K562 (cell line): ENCODE measurements around the gene ERVH48-1.
"Not testable (repeated sequence)": the region's sequence is repeated elsewhere in the genome, so short reads cannot be mapped to it uniquely, and the experiment has no call there.

Experiments
- CTCF ChIP-seq, 3 experiments: IDR thresholded peaks in 2 of 3; conservative IDR thresholded peaks in 1 of 3; 2 replicates each; pipeline ENCODE4 v1.5.1; 2011 to 2012; ENCODE audit warnings: low read length in 3 of 3, mild to moderate bottlenecking in 3 of 3, control low read depth in 2 of 3, improper control_type of control experiment in 1 of 3, inconsistent platforms in 1 of 3, low read depth in 1 of 3, mixed read lengths in 1 of 3, moderate library complexity in 1 of 3; ENCODE audit not compliant: insufficient read depth in 2 of 3
- EZH2 ChIP-seq: IDR thresholded peaks from 2 replicates; pipeline ENCODE4 v1.6.1; 2012; ENCODE audit warnings: low read depth, mild to moderate bottlenecking, inconsistent platforms, low read length, borderline replicate concordance
- HNRNPK ChIP-seq: fragments of 200-400 bp; formaldehyde crosslinking; IDR thresholded peaks from one replicate; pipeline ENCODE4 v1.6.1; 2018; ENCODE audit warnings: mild to moderate bottlenecking, low read depth, low read length; ENCODE audit not compliant: poor library complexity, severe bottlenecking
- ID3 ChIP-seq, 2 experiments: fragments of 250-450 bp in 1 of 2; fragments of 450-650 bp in 1 of 2; sonication (Bioruptor Pico) in 1 of 2; IDR thresholded peaks; 2 replicates each; pipeline versions ENCODE4 v1.6.1 to v1.8.0; 2016 to 2021; ENCODE audit warnings: mild to moderate bottlenecking in 2 of 2, moderate library complexity in 2 of 2, missing compliant biosample characterization in 1 of 2, missing genetic modification characterization in 1 of 2
- MCM5 ChIP-seq: fragments of 450-650 bp; IDR thresholded peaks from 2 replicates; pipeline ENCODE4 v1.6.1; 2016; ENCODE audit warnings: low read depth
- POLR2A ChIP-seq: fragments of 450-650 bp; conservative IDR thresholded peaks from 2 replicates; pipeline ENCODE4 v1.6.1; 2016
- RAD21 ChIP-seq, 2 experiments: fragments of 250-450 bp in 1 of 2; fragments of 450-650 bp in 1 of 2; sonication (Bioruptor Pico) in 1 of 2; formaldehyde crosslinking in 1 of 2; IDR thresholded peaks in 1 of 2; conservative IDR thresholded peaks in 1 of 2; 2 replicates each; pipeline versions ENCODE4 v1.4.0 to v1.8.0; 2020 to 2022; ENCODE audit warnings: mild to moderate bottlenecking in 2 of 2, moderate library complexity in 1 of 2
- RCOR1 ChIP-seq, 2 experiments: IDR thresholded peaks; 2 replicates each; pipeline ENCODE4 v1.6.1; 2012; ENCODE audit warnings: low read depth in 2 of 2, low read length in 2 of 2, borderline replicate concordance in 1 of 2, improper control_type of control experiment in 1 of 2
- SNRNP70 ChIP-seq: fragments of 200-400 bp; formaldehyde crosslinking; optimal IDR thresholded peaks from 2 replicates; pipeline ENCODE3; 2017; ENCODE audit warnings: low read depth, low read length
- TAL1 ChIP-seq: fragments of 450-650 bp; IDR thresholded peaks from 2 replicates; pipeline ENCODE4 v1.6.1; 2016; ENCODE audit warnings: mild to moderate bottlenecking
- ZBTB8A ChIP-seq: fragments of 450-650 bp; IDR thresholded peaks from 2 replicates; pipeline ENCODE4 v1.6.1; 2018; ENCODE audit warnings: mild to moderate bottlenecking, moderate library complexity; ENCODE audit not compliant: partially characterized antibody
- ZNF311 ChIP-seq: fragments of 250-450 bp; sonication (Bioruptor Pico); IDR thresholded peaks from 2 replicates; pipeline ENCODE4 v1.4.0; 2020; ENCODE audit warnings: mild to moderate bottlenecking, moderate library complexity
- ZNF384 ChIP-seq: IDR thresholded peaks from 2 replicates; pipeline ENCODE4 v1.6.1; 2012; ENCODE audit warnings: low read depth, low read length, improper control_type of control experiment

- TF ChIP-seq CTCF (IDR thresholded peaks at IDR 0.05 in 2 of 3, conservative IDR thresholded peaks at IDR 0.05 in 1 of 3; ENCODE audit: insufficient read depth in 2 of 3, low read depth in 1 of 3, low read length in 3 of 3); ID3 (CRISPR knock-in tag; IDR thresholded peaks at IDR 0.05); ID3 (tag; IDR thresholded peaks at IDR 0.05); ZNF384; RCOR1 (IDR thresholded peaks at IDR 0.05; ENCODE audit: borderline replicate concordance in 1 of 2, low read depth in 2 of 2, low read length in 2 of 2); ZBTB8A; MCM5; HNRNPK; SNRNP70; TAL1; ZNF311 (CRISPR knock-in tag); EZH2; RAD21 (CRISPR knock-in tag; conservative IDR thresholded peaks at IDR 0.05 in 1 of 2, IDR thresholded peaks at IDR 0.05 in 1 of 2): not testable (repeated sequence)
- peak; percentile 29; the same call in 1 of the 2 replicates for TF ChIP-seq POLR2A
Measured at GRCh38 chr21:42911920-42912319, 13.5 kb downstream of the ERVH48-1 start.
